Inflammatory macrophage treated with lipopolysaccharide for 1 hour (primary cell): ENCODE measurements around the gene RTKN.

Source experiments
- DNase-seq, 2 donors: peaks; one replicate each; pipeline ENCODE4 v3.0.0-alpha.2; 2020 to 2022

The RTKN gene

DNA sequence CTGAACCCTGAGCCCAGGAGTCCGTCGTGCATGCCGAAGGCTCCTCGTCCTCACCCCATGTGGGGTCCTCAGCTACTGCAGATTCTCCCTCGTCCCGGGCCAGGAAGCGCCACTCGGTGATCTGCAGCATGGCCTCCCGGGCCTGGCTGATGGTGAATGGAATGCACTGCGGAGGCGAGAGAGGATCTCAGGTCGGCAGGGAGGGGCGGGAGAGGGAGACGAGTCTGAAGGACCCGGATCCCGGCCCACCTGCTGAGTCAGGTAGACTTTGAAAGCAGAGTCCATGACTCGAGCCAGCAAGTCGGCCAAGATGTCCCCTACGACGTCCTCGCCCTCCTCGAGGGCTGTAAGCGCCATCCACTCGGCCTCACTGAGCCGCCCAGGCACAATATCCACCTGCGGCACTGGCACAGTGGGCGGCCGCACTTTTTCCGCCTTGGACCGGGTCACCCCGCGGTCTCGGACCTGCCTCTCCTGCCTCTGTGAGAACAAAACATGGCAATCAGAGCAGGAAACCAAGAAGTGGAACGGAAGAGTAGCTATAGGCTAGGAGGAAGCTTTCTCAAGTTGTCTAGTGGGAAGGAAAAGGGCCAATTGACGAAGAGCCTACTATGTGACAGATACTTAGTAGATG, 25.9 kb downstream of the RTKN start:
- DNase-seq, result no peak

DNA sequence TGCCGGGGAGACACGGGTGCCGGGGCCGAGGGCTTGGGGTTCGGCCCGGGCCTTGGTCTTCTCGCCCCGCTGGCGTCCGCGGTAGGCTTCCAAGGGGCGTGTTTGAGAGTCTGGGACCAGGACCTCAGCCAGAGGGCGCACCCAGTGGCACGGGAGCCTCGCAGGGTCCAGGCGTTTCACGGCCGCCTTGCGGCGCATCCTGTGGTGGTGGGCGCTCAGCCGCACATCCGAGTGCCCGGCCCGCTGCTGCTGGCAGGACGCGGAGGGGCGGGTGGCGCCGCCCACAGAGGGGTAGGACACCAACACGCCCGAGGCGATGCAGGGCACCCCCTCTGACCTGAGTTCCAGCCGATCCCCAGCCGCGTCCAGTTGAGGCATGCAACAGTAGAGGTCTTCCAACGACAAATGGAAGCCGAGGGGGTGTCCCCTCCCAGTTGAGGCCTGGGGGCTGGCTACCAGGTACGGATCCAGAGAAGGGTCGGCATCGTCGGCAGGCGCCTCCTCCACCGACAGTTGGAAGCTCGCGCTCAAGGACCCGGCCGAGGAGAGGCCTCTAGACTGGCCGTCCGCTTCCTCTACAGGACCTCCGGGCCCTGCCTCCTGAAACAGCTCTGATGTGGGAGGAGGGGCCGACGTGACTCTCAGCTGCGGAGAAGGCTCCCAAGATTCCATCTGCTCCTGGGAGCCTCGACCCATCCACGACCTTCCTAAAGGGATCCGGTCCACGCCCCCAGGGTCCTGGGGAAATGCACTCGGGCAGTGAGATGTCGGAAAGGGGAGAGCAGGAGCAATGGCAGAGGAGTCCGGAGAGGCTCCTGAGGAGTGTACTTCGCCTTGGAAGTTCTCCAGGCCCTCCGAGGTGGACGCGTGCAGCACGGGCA, 26.6 kb downstream of the RTKN start:
- peak in 1 of 2 donors; percentile 23 for DNase-seq

DNA sequence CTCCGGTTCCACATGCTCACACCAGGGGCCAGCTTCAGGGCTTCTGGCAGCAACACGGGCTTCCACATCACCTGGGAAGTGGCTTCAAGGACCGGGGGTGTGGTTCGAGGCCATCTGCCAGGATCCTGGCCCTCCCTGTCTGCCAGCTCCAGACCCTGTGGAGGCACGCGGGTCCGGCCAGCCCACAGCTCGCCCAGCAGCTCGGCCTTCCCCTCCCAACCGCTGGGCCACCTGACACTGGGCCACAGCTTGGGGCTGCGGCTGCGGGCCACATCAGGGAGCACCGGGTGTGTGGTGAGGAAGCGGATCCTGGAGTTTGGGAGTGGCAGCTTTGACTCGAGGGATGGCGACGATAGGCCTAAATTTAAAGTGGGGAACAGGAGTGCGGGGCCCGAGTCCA, 27.3 kb downstream of the RTKN start:
- DNase-seq, result no peak

- DNase-seq, result peak in 1 of 2 donors; percentile 29
These were observed 28.6 kb downstream of the RTKN start for GRCh38 chr2:74413001-74413698.

DNA sequence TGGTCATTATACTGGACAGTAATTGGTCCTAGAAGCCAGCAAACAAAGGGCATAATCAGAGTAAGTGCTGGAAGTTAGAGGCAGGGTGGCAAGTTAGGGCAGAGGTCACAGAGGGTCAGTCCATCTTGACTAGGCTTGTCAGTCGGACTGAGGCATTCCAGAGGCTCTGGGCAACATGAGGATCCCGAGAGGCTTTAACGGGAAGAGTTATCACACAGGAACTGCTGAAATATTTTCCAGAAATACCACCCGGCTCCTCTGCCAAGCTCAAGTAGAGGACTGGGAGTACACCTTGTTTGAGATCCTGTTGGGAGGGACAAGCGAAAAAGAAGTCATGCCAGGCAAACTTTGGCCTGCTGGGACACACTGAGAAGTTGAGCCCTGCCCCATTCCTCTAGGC, 34.1 kb downstream of the RTKN start:
- no peak for DNase-seq

- no peak for DNase-seq
These were observed 35.7 kb downstream of the RTKN start for GRCh38 chr2:74406035-74406434.

DNA sequence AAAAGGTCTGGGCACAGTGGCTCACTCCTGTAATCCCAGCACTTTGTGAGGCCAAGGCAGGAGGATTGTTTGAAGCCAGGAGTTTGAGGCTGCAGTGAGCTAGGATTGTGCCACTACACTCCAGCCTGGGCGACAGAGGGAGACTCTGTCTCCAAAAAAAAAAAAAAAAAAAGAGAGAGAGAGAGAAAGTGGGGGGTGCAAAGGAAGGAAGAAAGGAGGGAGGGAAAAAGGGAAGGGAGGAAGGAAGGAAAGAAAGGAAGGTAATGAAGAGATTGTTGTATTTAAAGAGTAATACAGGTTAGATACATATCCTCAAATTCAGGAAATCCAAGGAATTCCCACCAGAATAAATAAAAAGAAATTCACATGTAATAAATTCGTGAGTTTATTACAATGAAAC, 39.8 kb downstream of the RTKN start:
- DNase-seq, result no peak

DNA sequence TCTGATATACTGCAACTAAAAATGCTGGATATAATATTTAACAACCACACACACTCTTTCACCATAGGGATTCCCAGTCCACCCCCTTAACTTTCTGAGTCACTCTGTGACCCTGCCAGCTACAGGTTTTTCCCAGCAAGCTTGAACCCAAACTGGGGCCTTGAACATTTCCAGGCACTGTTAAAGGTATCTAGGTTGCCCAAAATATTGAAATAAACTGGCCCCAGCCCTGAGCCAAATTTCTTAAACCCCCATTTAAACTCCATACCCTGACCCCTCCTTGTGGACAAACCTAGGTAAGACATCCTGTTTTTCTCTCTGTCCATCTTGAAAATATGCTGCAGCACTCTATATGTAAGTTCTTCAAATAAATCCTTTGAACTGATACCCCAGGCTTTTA, 42.0 kb downstream of the RTKN start:
- DNase-seq, result peak; percentile 26 to 50

- no peak for DNase-seq
These were observed 45.6 kb downstream of the RTKN start for GRCh38 chr2:74396149-74396548.

GRCh38 chr2:74393525-74393924, 48.2 kb downstream of the RTKN start:
- no peak for DNase-seq

- DNase-seq, result no peak
These were observed 49.3 kb downstream of the RTKN start for GRCh38 chr2:74392449-74392743.

DNA sequence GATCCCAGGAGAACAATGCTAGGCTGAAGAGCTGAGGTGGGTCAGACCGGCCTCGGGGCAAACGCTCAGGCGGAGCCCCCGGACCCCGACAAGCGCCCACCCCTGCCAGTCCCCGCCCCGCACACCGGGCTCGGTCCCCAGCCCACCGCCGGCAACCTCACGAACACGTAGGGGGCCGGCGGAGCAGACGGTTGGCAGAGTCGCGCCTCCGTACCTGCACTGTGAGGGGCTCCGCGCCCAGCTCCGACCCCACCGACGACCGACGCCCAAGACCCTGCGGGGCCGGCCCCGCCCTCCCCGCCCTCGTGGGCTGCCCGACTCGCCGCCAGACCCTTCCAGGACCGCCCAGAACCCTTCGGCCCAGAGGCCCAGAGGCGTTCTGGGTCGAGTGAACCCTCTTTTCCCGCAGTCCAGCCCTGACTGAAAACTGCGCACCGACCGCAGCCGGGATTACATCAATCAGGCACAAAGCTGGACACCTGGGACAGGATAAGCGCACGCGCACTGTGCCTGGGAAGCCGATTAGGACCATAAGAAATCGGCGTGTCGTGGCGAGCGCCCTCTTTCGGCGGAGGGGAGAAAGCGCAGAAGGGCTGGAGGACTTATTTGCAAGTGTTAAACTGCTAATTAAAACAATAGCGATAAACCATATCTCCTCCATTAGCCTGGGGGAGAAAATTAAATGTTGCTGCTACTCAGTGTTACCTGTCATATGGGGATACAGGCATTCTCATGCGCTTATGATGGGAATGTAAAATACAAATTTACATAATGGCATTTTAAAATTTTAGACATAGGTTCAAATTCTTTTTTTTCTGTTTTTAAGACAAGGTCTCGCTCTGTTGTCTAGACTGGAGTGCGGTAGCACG, 49.9 kb downstream of the RTKN start:
- peak; percentile 83 to 97 for DNase-seq

DNA sequence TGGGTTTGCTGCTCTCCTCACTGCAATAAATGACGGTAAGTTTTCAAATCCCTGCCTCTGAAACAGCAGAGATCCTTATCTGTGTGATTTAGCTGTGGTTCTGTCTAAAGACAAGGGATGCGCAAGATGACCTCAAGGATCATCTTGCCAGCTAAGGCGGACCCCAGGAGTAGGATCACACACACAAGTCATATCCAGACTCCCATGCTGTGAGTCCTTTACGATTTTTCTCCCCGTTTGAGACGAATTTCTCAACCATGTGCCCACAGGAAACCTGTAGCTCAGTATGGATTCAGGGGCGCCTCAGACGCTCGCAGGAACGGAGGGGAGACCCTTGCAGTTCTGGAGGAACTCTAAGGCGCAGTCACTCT, 50.5 kb downstream of the RTKN start:
- DNase-seq, result peak in 1 of 2 donors; percentile 13

GRCh38 chr2:74390606-74391005, 51.1 kb downstream of the RTKN start:
- DNase-seq, result no peak

GRCh38 chr2:74387346-74387745, 54.4 kb downstream of the RTKN start:
- DNase-seq, result no peak

- no peak for DNase-seq
These were observed 56.3 kb downstream of the RTKN start for GRCh38 chr2:74385396-74385795.

DNA sequence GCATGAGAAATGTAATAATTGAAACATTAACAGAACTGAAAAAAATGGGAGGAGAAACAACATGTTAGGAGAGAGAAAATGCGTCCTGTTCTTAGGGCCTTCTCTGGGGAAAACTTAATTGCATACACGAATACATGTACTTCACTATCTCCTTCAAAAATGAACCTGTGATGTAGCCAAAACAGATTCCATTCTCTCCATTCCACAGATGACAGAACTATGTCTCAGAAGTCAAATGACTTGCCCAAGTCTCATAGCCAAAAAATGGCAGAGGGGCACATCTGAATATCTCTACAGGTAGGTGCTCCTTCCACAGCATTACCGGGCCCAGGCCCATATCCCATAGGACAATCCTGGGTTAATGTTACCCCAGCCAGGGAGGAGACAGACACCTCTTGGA, 57.7 kb downstream of the RTKN start:
- no peak for DNase-seq

- no peak for DNase-seq
These were observed 58.5 kb downstream of the RTKN start for GRCh38 chr2:74383254-74383653.

- no peak for DNase-seq
These were observed 60.0 kb downstream of the RTKN start for GRCh38 chr2:74381751-74382150.

DNA sequence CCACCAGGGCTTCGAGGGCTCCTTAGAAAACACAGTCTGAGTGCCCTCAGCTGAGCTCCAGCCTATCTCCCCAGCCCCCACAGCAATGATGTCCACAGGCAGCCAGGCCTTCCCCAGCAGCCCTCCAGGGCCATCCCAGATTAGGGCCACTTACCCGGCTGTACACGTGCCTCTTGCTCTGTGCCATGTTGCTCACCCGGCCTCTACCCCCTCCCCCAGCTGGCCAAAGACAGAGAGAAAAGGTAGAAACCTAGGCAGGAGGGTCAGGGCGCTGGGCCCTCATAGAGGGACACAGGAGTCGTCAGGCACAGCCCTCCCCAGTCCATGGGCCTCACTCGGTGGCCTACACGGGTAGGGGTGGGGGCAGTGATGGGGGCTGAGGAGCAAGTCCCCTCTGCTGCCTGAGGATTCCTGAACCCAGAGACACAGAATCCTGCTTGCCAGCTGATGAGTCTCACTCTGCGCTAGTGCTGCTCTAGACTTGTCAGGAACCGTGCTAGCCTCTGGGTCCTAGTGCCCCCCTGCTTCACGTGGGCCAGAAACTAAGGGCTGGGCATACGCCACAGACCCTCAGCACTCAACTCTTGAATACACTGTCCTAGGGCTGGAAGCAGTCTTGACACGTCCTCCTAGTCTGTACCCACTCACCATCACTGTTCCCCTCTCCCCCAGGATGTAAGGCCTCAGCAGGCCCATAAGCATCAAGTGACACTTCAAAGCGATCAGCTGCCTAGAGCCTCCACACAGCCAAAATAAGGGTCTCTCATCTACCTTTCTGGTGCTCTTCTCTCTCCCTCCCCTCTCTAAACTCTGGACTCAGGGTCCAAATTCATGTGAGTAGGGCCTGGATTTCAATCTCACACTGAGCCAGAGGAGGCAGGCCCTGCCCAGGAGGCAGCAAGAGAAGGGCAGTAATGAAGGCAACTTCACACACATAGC, 61.6 kb downstream of the RTKN start, which contains the start of gene DCTN1:
DCTN1 (minus strand) TSS at position 461 of the 939 bp plus-strand sequence; CDS start at position 187, 274 bp downstream.
- no peak for DNase-seq

DNA sequence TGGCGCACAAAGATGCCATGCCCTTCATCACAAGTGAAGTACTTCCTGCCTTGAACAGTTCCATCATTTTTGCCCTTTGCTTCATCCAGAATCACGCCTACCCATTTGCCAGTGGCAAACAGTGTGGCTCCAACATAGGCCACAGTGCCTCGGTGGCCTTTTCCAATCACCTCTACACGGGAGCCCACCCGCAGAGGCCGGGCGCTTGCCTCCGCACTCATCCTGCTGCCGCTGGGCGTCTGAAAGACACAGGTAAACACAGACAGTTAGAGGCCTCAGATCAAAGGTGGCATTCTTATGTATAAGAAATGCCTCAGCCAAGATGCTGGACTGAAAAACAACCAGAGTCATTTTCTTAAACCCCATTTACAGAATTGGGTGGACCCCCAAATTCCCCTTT, 63.7 kb downstream of the RTKN start:
- no peak for DNase-seq

- DNase-seq, result no peak
These were observed 65.9 kb downstream of the RTKN start for GRCh38 chr2:74375838-74376237.
